Transverse colon (tissue), 4 donors: Measurements from ENCODE around the gene LRP11. TPM values are rescaled to one million over a fixed set of nuclear protein-coding genes. Genes with fewer than 3 reads are reported as not detected.
"Not testable (repeated sequence)": the region's sequence is repeated elsewhere in the genome, so short reads cannot be mapped to it uniquely, and the experiment has no call there.

Experiments
- DNase-seq: peaks from one replicate; pipeline ENCODE4 v3.0.0-alpha.2; 2019
- H3K27ac ChIP-seq, 4 donors: fragments of 200-600 bp; sonication (generic); 2 replicates each; pipeline ENCODE4 v1.5.1; 2016 to 2018; ENCODE audit warnings: inconsistent platforms in 4 of 4
- H3K27me3 ChIP-seq: fragments of 200-600 bp; sonication (generic); 2 replicates; pipeline ENCODE4 v1.5.1; 2017; ENCODE audit warnings: inconsistent platforms
- H3K36me3 ChIP-seq, 4 donors: fragments of 200-600 bp; sonication (generic); 2 replicates each; pipeline ENCODE4 v1.5.1; 2017 to 2019; ENCODE audit warnings: inconsistent platforms in 4 of 4
- H3K4me1 ChIP-seq, 4 donors: fragments of 200-600 bp; sonication (generic); 2 replicates each; pipeline ENCODE4 v1.5.1; 2017 to 2020; ENCODE audit warnings: inconsistent platforms in 4 of 4
- H3K4me3 ChIP-seq, 4 donors: fragments of 200-600 bp; sonication (generic); 1 replicate in 1 of 4; 2 replicates in 3 of 4; pipeline versions ENCODE4 v1.5.1 to v1.6.1; 2017 to 2019; ENCODE audit warnings: inconsistent platforms in 4 of 4
- H3K9me3 ChIP-seq, 2 donors: fragments of 200-600 bp; sonication (generic); 2 replicates each; pipeline ENCODE4 v1.5.1; 2017 to 2019; ENCODE audit warnings: inconsistent platforms in 2 of 2
- EP300 ChIP-seq: sonication (generic); formaldehyde crosslinking; IDR thresholded peaks from one replicate; pipeline ENCODE4 v1.6.1; 2017; ENCODE audit warnings: antibody characterized with exemption, low read depth
- POLR2A ChIP-seq: fragments of 450-650 bp; IDR thresholded peaks from one replicate; pipeline ENCODE4 v1.6.1; 2016; ENCODE audit warnings: antibody characterized with exemption, mild to moderate bottlenecking, moderate library complexity
- POLR2AphosphoS5 ChIP-seq, 3 donors: sonication (generic); formaldehyde crosslinking; IDR thresholded peaks; one replicate each; pipeline ENCODE4 v1.6.1; 2016; ENCODE audit warnings: antibody characterized with exemption in 3 of 3
- WGBS, 2 donors: methylation state at CpG; one replicate each; pipeline ENCODE4 v1.1.5; 2018; ENCODE audit warnings: low coverage in 1 of 2; 5-methylcytosine and 5-hydroxymethylcytosine counted together
- in situ Hi-C, 4 donors: fragments of 200-750 bp; cut with MboI; loops; one replicate each; pipeline versions ENCODE4 v1.15.0 to v1.15.1; 2017; ENCODE audit warnings: low sequenced_read_pairs in 3 of 4, low pct_ligation_motif_present in 1 of 4, low pct_unique_long_range_greater_than_20kb in 1 of 4
- intact Hi-C: fragments of 100-400 bp; cut with DNase I; formaldehyde crosslinking; loops from one replicate; pipeline ENCODE4 v1.15.1; 2023; ENCODE audit warnings: low total_unique reads
- total RNA-seq, 4 donors: library from RNA; depleted of rRNA; stranded (reverse); fragments of >200 nt; gene quantifications; one replicate each; pipeline ENCODE4 v1.1.0, GENCODE V29; 2016
- TF ChIP-seq, protein P1 (sequence below), 5 experiments: fragments of 200-600 bp in 3 of 5; fragments of 450-650 bp in 2 of 5; sonication (generic) in 3 of 5; IDR thresholded peaks; 1 replicate in 2 of 5; 2 replicates in 3 of 5; pipeline ENCODE4 v1.5.1; 2016 to 2017; ENCODE audit warnings: antibody characterized with exemption in 5 of 5, inconsistent platforms in 3 of 5, mild to moderate bottlenecking in 2 of 5, moderate library complexity in 1 of 5

The LRP11 gene
- total RNA-seq, 4 donors from 2014 or later: 2.2 to 50.5 (median 21.2) TPM

GRCh38 chr6:149897015-149897697 lies 33.0 kb upstream of the LRP11 start:
- Histone ChIP-seq H3K4me3 (peak overlapping the region in 3 of 4 donors; percentile 6 to 35 (median 10)), H3K4me1 (peaks cover 23 to 35% (median 32%) of the 10 kb centered on the region in 4 donors), H3K27ac (peak overlapping the region; percentile 70 to 80 (median 78)), H3K27me3 (no peaks in the 10 kb centered on the region), H3K9me3 (no peaks in the 10 kb centered on the region), H3K36me3 (no peaks in the 10 kb centered on the region)
- in situ Hi-C loops: no loop called here
- intact Hi-C loops: no loop called here
- DNase-seq: peak; percentile 76
- TF ChIP-seq EP300: no peak
- TF ChIP-seq POLR2AphosphoS5 (IDR thresholded peaks at IDR 0.05): peak in 2 of 3 donors; percentile 27 to 41
- no peak for TF ChIP-seq POLR2A
- WGBS, 2 donors: 44 to 100% methylated on average over 1 to 13 of the region's 13 CpGs

- no peaks in the 10 kb centered on the region for H3K27me3 ChIP-seq
- H3K4me3 ChIP-seq: no peak overlapping the region
- no peak for DNase-seq
- no peaks in the 10 kb centered on the region for H3K9me3 ChIP-seq
- in situ Hi-C loops: no loop called here
- WGBS, 2 donors: 75% methylated on average over 3 of the region's 3 CpGs; no CpG with 5 or more reads in 1 of the 2 donors
- no peak for TF ChIP-seq POLR2A
- TF ChIP-seq POLR2AphosphoS5 (IDR thresholded peaks at IDR 0.05): no peak
- TF ChIP-seq EP300: no peak
- TF ChIP-seq, protein P1, sequence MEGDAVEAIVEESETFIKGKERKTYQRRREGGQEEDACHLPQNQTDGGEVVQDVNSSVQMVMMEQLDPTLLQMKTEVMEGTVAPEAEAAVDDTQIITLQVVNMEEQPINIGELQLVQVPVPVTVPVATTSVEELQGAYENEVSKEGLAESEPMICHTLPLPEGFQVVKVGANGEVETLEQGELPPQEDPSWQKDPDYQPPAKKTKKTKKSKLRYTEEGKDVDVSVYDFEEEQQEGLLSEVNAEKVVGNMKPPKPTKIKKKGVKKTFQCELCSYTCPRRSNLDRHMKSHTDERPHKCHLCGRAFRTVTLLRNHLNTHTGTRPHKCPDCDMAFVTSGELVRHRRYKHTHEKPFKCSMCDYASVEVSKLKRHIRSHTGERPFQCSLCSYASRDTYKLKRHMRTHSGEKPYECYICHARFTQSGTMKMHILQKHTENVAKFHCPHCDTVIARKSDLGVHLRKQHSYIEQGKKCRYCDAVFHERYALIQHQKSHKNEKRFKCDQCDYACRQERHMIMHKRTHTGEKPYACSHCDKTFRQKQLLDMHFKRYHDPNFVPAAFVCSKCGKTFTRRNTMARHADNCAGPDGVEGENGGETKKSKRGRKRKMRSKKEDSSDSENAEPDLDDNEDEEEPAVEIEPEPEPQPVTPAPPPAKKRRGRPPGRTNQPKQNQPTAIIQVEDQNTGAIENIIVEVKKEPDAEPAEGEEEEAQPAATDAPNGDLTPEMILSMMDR (IDR thresholded peaks at IDR 0.05): no peak
- peaks cover 23 to 35% (median 32%) of the 10 kb centered on the region in 4 donors for H3K4me1 ChIP-seq
- H3K36me3 ChIP-seq: no peaks in the 10 kb centered on the region
- intact Hi-C loops: no loop called here
- peak overlapping the region; percentile 70 to 80 (median 78) for H3K27ac ChIP-seq
Measured at GRCh38 chr6:149896491-149896890, 32.3 kb upstream of the LRP11 start.

DNA sequence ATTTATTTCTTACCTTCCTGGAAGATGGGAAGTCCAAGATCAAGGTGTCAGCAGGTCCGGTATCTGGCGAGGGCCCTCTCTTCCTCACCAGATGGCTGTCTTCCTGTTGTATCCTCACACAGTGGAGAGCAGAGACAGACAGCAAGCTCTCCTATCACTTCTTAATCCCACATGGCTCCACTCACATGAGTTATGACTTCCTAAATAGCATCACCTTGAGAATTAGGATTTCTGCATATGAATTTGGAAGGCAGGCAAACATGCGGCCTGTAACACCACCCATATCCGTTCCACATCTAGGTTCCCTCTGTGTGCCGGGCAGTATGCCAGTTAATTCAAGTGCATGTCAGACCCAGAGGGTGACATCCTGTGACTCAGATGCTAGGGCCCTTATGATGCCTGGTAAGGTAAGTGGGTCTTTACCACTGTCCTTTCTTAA lies 31.7 kb upstream of the LRP11 start:
- WGBS, 2 donors: 27 to 50% methylated on average over 3 to 5 of the region's 5 CpGs
- H3K4me1 ChIP-seq: peaks cover 23 to 35% (median 32%) of the 10 kb centered on the region in 4 donors
- H3K36me3 ChIP-seq: no peaks in the 10 kb centered on the region
- H3K27ac ChIP-seq: peak overlapping the region; percentile 70 to 80 (median 78)
- intact Hi-C loops (no loop called here), in situ Hi-C loops (no loop called here)
- TF ChIP-seq POLR2A (no peak), EP300 (no peak), POLR2AphosphoS5 (IDR thresholded peaks at IDR 0.05) (no peak)
- TF ChIP-seq, protein P1 (IDR thresholded peaks at IDR 0.05): no peak
- no peak overlapping the region for H3K4me3 ChIP-seq
- no peak for DNase-seq
- no peaks in the 10 kb centered on the region for H3K9me3 ChIP-seq
- H3K27me3 ChIP-seq: no peaks in the 10 kb centered on the region

GRCh38 chr6:149895048-149895590 lies 31.0 kb upstream of the LRP11 start:
- H3K27me3 ChIP-seq: no peaks in the 10 kb centered on the region
- TF ChIP-seq EP300 (no peak), POLR2AphosphoS5 (IDR thresholded peaks at IDR 0.05) (peak in 1 of 3 donors; percentile 37)
- TF ChIP-seq, protein P1 (IDR thresholded peaks at IDR 0.05): no peak

GRCh38 chr6:149891864-149892263 lies 27.7 kb upstream of the LRP11 start:
- DNase-seq, H3K27me3 ChIP-seq, H3K36me3 ChIP-seq, H3K9me3 ChIP-seq, H3K4me3 ChIP-seq, in situ Hi-C loops, intact Hi-C loops, H3K27ac ChIP-seq: not testable (repeated sequence)
- WGBS, 2 donors: 77 to 89% methylated on average over 6 of the region's 6 CpGs
- peaks cover 20 to 24% (median 22%) of the 10 kb centered on the region in 4 donors for H3K4me1 ChIP-seq

More at GRCh38 chr6:149895048-149895590, 31.0 kb upstream of the LRP11 start:
- WGBS, 2 donors: 20 to 46% methylated on average over 1 to 5 of the region's 7 CpGs
- Histone ChIP-seq H3K4me1 (peaks cover 23 to 35% (median 32%) of the 10 kb centered on the region in 4 donors), H3K27ac (peak overlapping the region; percentile 70 to 80 (median 78)), H3K9me3 (no peaks in the 10 kb centered on the region), H3K36me3 (no peaks in the 10 kb centered on the region), H3K4me3 (no peak overlapping the region)
- intact Hi-C loops: no loop called here
- in situ Hi-C loops: no loop called here
- DNase-seq: peak; percentile 75
